ENCODE results near the gene BNC2. TPM values are rescaled to one million over a fixed set of nuclear protein-coding genes. Genes with fewer than 3 reads are reported as not detected.

Gene BNC2
- total and polyA plus RNA-seq, 2 donors (not counting 1 experiment from before 2014, with no cell fraction given), result 34.7 to 39.1 TPM

- no peaks in the 10 kb centered on the region for H4K20me1 ChIP-seq (ENCODE audit: control insufficient read depth, extremely low read depth, insufficient read depth, low read length)
- H3K4me1 ChIP-seq (ENCODE audit: control insufficient read depth, extremely low read depth, insufficient read depth, low read length), result peaks cover 6% of the 10 kb centered on the region
- no peak overlapping the region for H2AFZ ChIP-seq (ENCODE audit: low read length)
- no peak overlapping the region for H3K4me3 ChIP-seq (replicated peaks in 1 of 4; ENCODE audit: control extremely low read depth in 1 of 4, insufficient read depth in 1 of 4, low read depth in 3 of 4, low read length in 4 of 4)
- H3K9me3 ChIP-seq (ENCODE audit: control insufficient read depth, insufficient read depth, low read depth, low read length), result no peaks in the 10 kb centered on the region
- no peak for TF ChIP-seq EZH2 (IDR thresholded peaks at IDR 0.05; ENCODE audit: low read length, missing control alignments)
- no peak for TF ChIP-seq CTCF (conservative IDR thresholded peaks at IDR 0.05 in 1 of 2, IDR thresholded peaks at IDR 0.05 in 1 of 2; ENCODE audit: low read depth in 1 of 2, low read length in 2 of 2)
- peaks cover 5% of the 10 kb centered on the region for H3K79me2 ChIP-seq (ENCODE audit: control insufficient read depth, insufficient read depth, low read length)
- H3K9ac ChIP-seq (ENCODE audit: insufficient read depth, low read length), result no peak overlapping the region
- no peaks in the 10 kb centered on the region for H3K36me3 ChIP-seq (ENCODE audit: control insufficient read depth, insufficient read depth, low read length)
- peak; percentile 41 to 44 for DNase-seq (ENCODE audit: low read depth in 2 of 2)
- H3K27me3 ChIP-seq (ENCODE audit: control insufficient read depth, insufficient read depth, low read length), result no peaks in the 10 kb centered on the region
- no peak overlapping the region for H3K27ac ChIP-seq (ENCODE audit: insufficient read depth, low read length)
- no peak overlapping the region for H3K4me2 ChIP-seq (ENCODE audit: extremely low read depth, insufficient read depth, low read length)
Measured at GRCh38 chr9:16718952-16719351, 151.5 kb downstream of the BNC2 start.

- Histone ChIP-seq H3K4me1 (ENCODE audit: control insufficient read depth, extremely low read depth, insufficient read depth, low read length) (peaks cover 6% of the 10 kb centered on the region), H3K27ac (ENCODE audit: insufficient read depth, low read length) (no peak overlapping the region), H3K36me3 (ENCODE audit: control insufficient read depth, insufficient read depth, low read length) (no peaks in the 10 kb centered on the region), H3K4me3 (replicated peaks in 1 of 4; ENCODE audit: control extremely low read depth in 1 of 4, insufficient read depth in 1 of 4, low read depth in 3 of 4, low read length in 4 of 4) (no peak overlapping the region), H3K27me3 (ENCODE audit: control insufficient read depth, insufficient read depth, low read length) (no peaks in the 10 kb centered on the region), H2AFZ (ENCODE audit: low read length) (no peak overlapping the region), H4K20me1 (ENCODE audit: control insufficient read depth, extremely low read depth, insufficient read depth, low read length) (no peaks in the 10 kb centered on the region), H3K9ac (ENCODE audit: insufficient read depth, low read length) (no peak overlapping the region), H3K9me3 (ENCODE audit: control insufficient read depth, insufficient read depth, low read depth, low read length) (no peaks in the 10 kb centered on the region), H3K4me2 (ENCODE audit: extremely low read depth, insufficient read depth, low read length) (no peak overlapping the region), H3K79me2 (ENCODE audit: control insufficient read depth, insufficient read depth, low read length) (peaks cover 2% of the 10 kb centered on the region)
- no peak for DNase-seq (ENCODE audit: low read depth in 2 of 2)
- no peak for TF ChIP-seq EZH2 (IDR thresholded peaks at IDR 0.05; ENCODE audit: low read length, missing control alignments)
- TF ChIP-seq CTCF (conservative IDR thresholded peaks at IDR 0.05 in 1 of 2, IDR thresholded peaks at IDR 0.05 in 1 of 2; ENCODE audit: low read depth in 1 of 2, low read length in 2 of 2), result no peak
Measured at GRCh38 chr9:16718296-16718695, 152.2 kb downstream of the BNC2 start.

GRCh38 chr9:16716601-16717000, 153.9 kb downstream of the BNC2 start:
- TF ChIP-seq CTCF (conservative IDR thresholded peaks at IDR 0.05 in 1 of 2, IDR thresholded peaks at IDR 0.05 in 1 of 2; ENCODE audit: low read depth in 1 of 2, low read length in 2 of 2) (no peak), EZH2 (IDR thresholded peaks at IDR 0.05; ENCODE audit: low read length, missing control alignments) (no peak)
- Histone ChIP-seq H3K27me3 (ENCODE audit: control insufficient read depth, insufficient read depth, low read length) (no peaks in the 10 kb centered on the region), H3K9me3 (ENCODE audit: control insufficient read depth, insufficient read depth, low read depth, low read length) (no peaks in the 10 kb centered on the region), H3K4me1 (ENCODE audit: control insufficient read depth, extremely low read depth, insufficient read depth, low read length) (peaks cover 3% of the 10 kb centered on the region), H2AFZ (ENCODE audit: low read length) (no peak overlapping the region), H3K4me3 (replicated peaks in 1 of 4; ENCODE audit: control extremely low read depth in 1 of 4, insufficient read depth in 1 of 4, low read depth in 3 of 4, low read length in 4 of 4) (no peak overlapping the region), H3K36me3 (ENCODE audit: control insufficient read depth, insufficient read depth, low read length) (no peaks in the 10 kb centered on the region), H3K79me2 (ENCODE audit: control insufficient read depth, insufficient read depth, low read length) (peaks cover 2% of the 10 kb centered on the region), H3K9ac (ENCODE audit: insufficient read depth, low read length) (no peak overlapping the region), H3K4me2 (ENCODE audit: extremely low read depth, insufficient read depth, low read length) (no peak overlapping the region), H3K27ac (ENCODE audit: insufficient read depth, low read length) (no peak overlapping the region), H4K20me1 (ENCODE audit: control insufficient read depth, extremely low read depth, insufficient read depth, low read length) (no peaks in the 10 kb centered on the region)
- no peak for DNase-seq (ENCODE audit: low read depth in 2 of 2)

Data from fibroblast of lung (primary cell).